Breast epithelium (tissue), 4 donors: ENCODE data around the gene COL6A1. TPM values are rescaled to one million over a fixed set of nuclear protein-coding genes. Genes with fewer than 3 reads are reported as not detected.
A peak's percentile ranks its signal among the peaks of the same experiment; 100 is the strongest.

ENCODE experiments used
- DNase-seq, 2 donors: peaks; one replicate each; pipeline ENCODE4 v3.0.0-alpha.2; 2019; ENCODE audit warnings: low spot score in 2 of 2
- H3K27ac ChIP-seq, 2 donors: fragments of 200-600 bp; sonication (generic) in 1 of 2; one replicate each; pipeline ENCODE4 v1.5.1; 2016 to 2019; ENCODE audit warnings: mild to moderate bottlenecking in 1 of 2
- H3K27me3 ChIP-seq, 2 donors: fragments of 200-600 bp; sonication (generic) in 1 of 2; one replicate each; pipeline versions ENCODE4 v1.5.1 to v1.6.0; 2017 to 2019; ENCODE audit warnings: control low read depth in 1 of 2, mild to moderate bottlenecking in 1 of 2
- H3K36me3 ChIP-seq: fragments of 200-600 bp; one replicate; pipeline ENCODE4 v1.5.1; 2019
- H3K4me1 ChIP-seq, 2 donors: fragments of 200-600 bp; sonication (generic); one replicate each; pipeline ENCODE4 v1.5.1; 2016 to 2019; ENCODE audit warnings: control low read depth in 1 of 2
- H3K4me3 ChIP-seq, 3 donors: fragments of 200-600 bp; sonication (generic); 1 replicate in 2 of 3; 2 replicates in 1 of 3; pipeline ENCODE4 v1.5.1; 2016 to 2019; ENCODE audit warnings: mild to moderate bottlenecking in 3 of 3, moderate library complexity in 2 of 3
- H3K9me3 ChIP-seq, 2 donors: fragments of 200-600 bp; sonication (generic) in 1 of 2; one replicate each; pipeline ENCODE4 v1.5.1; 2016 to 2019; ENCODE audit warnings: control low read depth in 1 of 2
- CTCF ChIP-seq, 3 donors: fragments of 450-650 bp; IDR thresholded peaks; one replicate each; pipeline ENCODE4 v1.5.1; 2016 to 2017; ENCODE audit warnings: antibody characterized with exemption in 3 of 3, mild to moderate bottlenecking in 3 of 3, moderate library complexity in 3 of 3
- POLR2A ChIP-seq: fragments of 450-650 bp; IDR thresholded peaks from one replicate; pipeline ENCODE4 v1.6.1; 2016; ENCODE audit warnings: antibody characterized with exemption, mild to moderate bottlenecking, moderate library complexity
- POLR2AphosphoS5 ChIP-seq, 3 donors: sonication (generic); formaldehyde crosslinking; IDR thresholded peaks; one replicate each; pipeline ENCODE4 v1.6.1; 2017; ENCODE audit warnings: antibody characterized with exemption in 3 of 3
- intact Hi-C: fragments of 100-400 bp; cut with DNase I; formaldehyde crosslinking; loops from one replicate; pipeline ENCODE4 v1.15.1; 2023; ENCODE audit warnings: low total_unique reads
- total RNA-seq, 3 donors: library from RNA; depleted of rRNA; stranded (reverse); fragments of >200 nt; gene quantifications; one replicate each; pipeline ENCODE4 v1.1.0, GENCODE V29; 2016

COL6A1 gene
- total RNA-seq, 3 donors from 2014 or later: 137 to 527 (median 201) TPM

DNA sequence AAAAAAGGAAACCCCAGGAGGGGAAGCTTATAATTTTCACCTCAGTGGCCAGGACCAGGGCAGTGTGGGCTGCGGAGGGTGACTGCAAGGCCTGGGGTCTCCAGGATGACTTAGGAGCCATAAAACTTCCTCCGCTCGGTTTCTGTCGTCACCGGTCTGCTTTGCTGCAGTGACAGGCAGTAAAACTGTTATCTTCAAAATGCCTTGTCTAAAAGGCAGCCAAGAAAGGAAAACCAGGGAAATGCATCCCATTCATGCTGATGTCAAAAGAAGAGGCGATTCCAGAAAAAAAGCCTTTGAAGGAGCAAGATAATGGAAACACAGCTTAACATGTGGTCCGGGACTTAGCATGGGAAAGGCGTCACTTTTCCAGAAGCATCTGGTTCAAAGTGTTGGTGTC is 42.0 kb downstream of the COL6A1 start:
- Histone ChIP-seq H3K36me3 (no peaks in the 10 kb centered on the region), H3K27ac (no peak overlapping the region), H3K9me3 (no peaks in the 10 kb centered on the region), H3K4me1 (no peaks in the 10 kb centered on the region), H3K4me3 (no peak overlapping the region), H3K27me3 (no peaks in the 10 kb centered on the region)
- TF ChIP-seq CTCF (IDR thresholded peaks at IDR 0.05) (no peak), POLR2AphosphoS5 (IDR thresholded peaks at IDR 0.05) (no peak), POLR2A (no peak)
- DNase-seq: no peak
- intact Hi-C loops: no loop called here

- Histone ChIP-seq H3K27me3 (no peaks in the 10 kb centered on the region), H3K27ac (no peak overlapping the region), H3K9me3 (no peaks in the 10 kb centered on the region), H3K4me3 (no peak overlapping the region), H3K36me3 (no peaks in the 10 kb centered on the region), H3K4me1 (no peaks in the 10 kb centered on the region)
- TF ChIP-seq POLR2A (no peak), POLR2AphosphoS5 (IDR thresholded peaks at IDR 0.05) (no peak), CTCF (IDR thresholded peaks at IDR 0.05) (no peak)
- DNase-seq: no peak
- intact Hi-C loops: no loop called here
Observed at GRCh38 chr21:46024141-46024540, 42.6 kb downstream of the COL6A1 start.

- no peak overlapping the region for H3K4me3 ChIP-seq
- DNase-seq: no peak
- TF ChIP-seq POLR2A (no peak), POLR2AphosphoS5 (IDR thresholded peaks at IDR 0.05) (no peak), CTCF (IDR thresholded peaks at IDR 0.05) (no peak)
- no peaks in the 10 kb centered on the region for H3K27me3 ChIP-seq
- H3K9me3 ChIP-seq: no peaks in the 10 kb centered on the region
- H3K27ac ChIP-seq: peak overlapping the region; percentile 14 to 22
- no peaks in the 10 kb centered on the region for H3K36me3 ChIP-seq
- intact Hi-C loops: no loop called here
- no peaks in the 10 kb centered on the region for H3K4me1 ChIP-seq
Observed at GRCh38 chr21:46025113-46025770, 43.7 kb downstream of the COL6A1 start.

GRCh38 chr21:46027851-46028493 is 46.4 kb downstream of the COL6A1 start:
- no peak for TF ChIP-seq CTCF (IDR thresholded peaks at IDR 0.05)
- TF ChIP-seq POLR2AphosphoS5 (IDR thresholded peaks at IDR 0.05): peak in 1 of 3 donors; percentile 49
- TF ChIP-seq POLR2A: no peak
- intact Hi-C loops: no loop called here
- H3K36me3 ChIP-seq: no peaks in the 10 kb centered on the region

GRCh38 chr21:46028573-46029091 is 47.1 kb downstream of the COL6A1 start:
- intact Hi-C loops: no loop called here
- no peak for DNase-seq
- peak overlapping the region; percentile 51 to 80 for H3K27ac ChIP-seq
- no peaks in the 10 kb centered on the region for H3K36me3 ChIP-seq
- TF ChIP-seq POLR2A: no peak
- TF ChIP-seq CTCF (IDR thresholded peaks at IDR 0.05): no peak
- H3K4me1 ChIP-seq: no peaks in the 10 kb centered on the region
- no peak overlapping the region for H3K4me3 ChIP-seq
- H3K9me3 ChIP-seq: no peaks in the 10 kb centered on the region
- H3K27me3 ChIP-seq: no peaks in the 10 kb centered on the region

More at GRCh38 chr21:46027851-46028493, 46.4 kb downstream of the COL6A1 start:
- Histone ChIP-seq H3K27me3 (no peaks in the 10 kb centered on the region), H3K4me1 (no peaks in the 10 kb centered on the region), H3K4me3 (no peak overlapping the region), H3K27ac (peak overlapping the region; percentile 51 to 80), H3K9me3 (no peaks in the 10 kb centered on the region)
- no peak for DNase-seq
